Upper lobe of right lung (tissue), 1 donor: ENCODE results near the gene TIMP3. TPM values are rescaled to one million over a fixed set of nuclear protein-coding genes. Genes with fewer than 3 reads are reported as not detected.

ENCODE experiments used
- ATAC-seq: fragments of 200-7000 bp; cut with Tn5 transposase; one replicate; pipeline ENCODE4 v1.9.1; 2020; ENCODE audit warnings: mild to moderate bottlenecking, moderate library complexity
- DNase-seq: peaks from one replicate; pipeline ENCODE4 v3.0.0-alpha.2; 2020
- H3K27ac ChIP-seq: fragments of 200-600 bp; one replicate; pipeline ENCODE4 v1.8.0; 2022
- H3K27me3 ChIP-seq: fragments of 200-600 bp; one replicate; pipeline ENCODE4 v1.8.0; 2022; ENCODE audit warnings: mild to moderate bottlenecking
- H3K36me3 ChIP-seq: fragments of 200-600 bp; one replicate; pipeline ENCODE4 v1.8.0; 2022
- H3K4me1 ChIP-seq: fragments of 200-600 bp; one replicate; pipeline ENCODE4 v1.8.0; 2022
- H3K4me3 ChIP-seq: fragments of 200-600 bp; one replicate; pipeline ENCODE4 v1.8.0; 2022; ENCODE audit warnings: mild to moderate bottlenecking
- H3K9me3 ChIP-seq: fragments of 200-600 bp; one replicate; pipeline ENCODE4 v1.8.0; 2022
- intact Hi-C: fragments of 100-400 bp; cut with DNase I; formaldehyde crosslinking; loops from one replicate; pipeline ENCODE4 v1.11.0; 2022
- total RNA-seq: library from RNA; stranded (reverse); fragmentation: NEBNext Ultra II Directional; extraction: Animal tissue kit (Norgen Biotek cat#: 25700); gene quantifications from one replicate; pipeline ENCODE4 v1.2.1, GENCODE V29; 2021
- TF ChIP-seq, protein P1 (sequence below): fragments of 200-600 bp; IDR thresholded peaks from one replicate; pipeline ENCODE4 v1.8.0; 2022; ENCODE audit warnings: antibody characterized with exemption
- donor health status: DM: no; HTN: yes; CAD: no; lungs with severe emphysema.

TIMP3 gene
- total RNA-seq, 1 donor from 2014 or later, result 749 TPM

DNA sequence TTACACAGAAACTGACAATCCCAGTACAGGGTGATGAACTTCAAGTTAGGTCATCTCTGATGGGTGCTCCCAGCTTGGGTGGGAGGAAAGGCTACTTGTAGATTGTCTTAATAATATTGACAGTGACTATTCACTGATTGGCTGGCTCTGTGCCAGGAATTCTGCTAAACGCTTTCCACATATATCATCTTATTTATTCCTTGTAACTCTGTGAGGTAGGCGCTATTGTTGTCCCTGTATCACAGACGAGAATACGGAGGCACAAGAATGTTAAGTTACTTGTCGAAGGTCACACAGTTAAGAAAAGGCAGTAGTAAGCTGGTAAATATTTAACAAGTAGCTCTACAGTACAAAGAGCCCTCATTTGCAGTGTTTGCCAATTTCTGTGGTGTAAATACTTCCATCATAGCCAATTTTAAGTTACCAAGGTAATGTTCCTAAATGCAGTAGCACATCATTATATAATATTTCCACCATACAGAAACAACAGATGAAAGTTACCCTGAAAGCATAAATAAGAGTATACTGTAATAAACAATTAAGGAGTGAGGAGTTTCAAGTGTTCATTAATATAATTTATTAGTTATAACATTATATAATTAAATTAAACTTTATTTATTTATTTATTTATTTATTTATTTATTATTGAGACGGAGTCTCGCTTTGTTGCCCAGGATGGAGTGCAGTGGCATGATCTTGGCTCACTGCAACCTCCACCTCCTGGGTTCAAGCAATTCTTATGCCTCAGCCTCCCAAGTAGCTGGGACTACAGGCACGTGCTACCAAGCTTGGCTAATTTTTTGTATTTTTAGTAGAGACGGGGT lies 11.5 kb upstream of the TIMP3 start:
- DNase-seq, result no peak
- ATAC-seq, result peak; percentile 27
- no peaks in the 10 kb centered on the region for H3K36me3 ChIP-seq
- TF ChIP-seq, protein P1, sequence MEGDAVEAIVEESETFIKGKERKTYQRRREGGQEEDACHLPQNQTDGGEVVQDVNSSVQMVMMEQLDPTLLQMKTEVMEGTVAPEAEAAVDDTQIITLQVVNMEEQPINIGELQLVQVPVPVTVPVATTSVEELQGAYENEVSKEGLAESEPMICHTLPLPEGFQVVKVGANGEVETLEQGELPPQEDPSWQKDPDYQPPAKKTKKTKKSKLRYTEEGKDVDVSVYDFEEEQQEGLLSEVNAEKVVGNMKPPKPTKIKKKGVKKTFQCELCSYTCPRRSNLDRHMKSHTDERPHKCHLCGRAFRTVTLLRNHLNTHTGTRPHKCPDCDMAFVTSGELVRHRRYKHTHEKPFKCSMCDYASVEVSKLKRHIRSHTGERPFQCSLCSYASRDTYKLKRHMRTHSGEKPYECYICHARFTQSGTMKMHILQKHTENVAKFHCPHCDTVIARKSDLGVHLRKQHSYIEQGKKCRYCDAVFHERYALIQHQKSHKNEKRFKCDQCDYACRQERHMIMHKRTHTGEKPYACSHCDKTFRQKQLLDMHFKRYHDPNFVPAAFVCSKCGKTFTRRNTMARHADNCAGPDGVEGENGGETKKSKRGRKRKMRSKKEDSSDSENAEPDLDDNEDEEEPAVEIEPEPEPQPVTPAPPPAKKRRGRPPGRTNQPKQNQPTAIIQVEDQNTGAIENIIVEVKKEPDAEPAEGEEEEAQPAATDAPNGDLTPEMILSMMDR, result no peak
- peak overlapping the region; percentile 52 for H3K27ac ChIP-seq
- intact Hi-C loops, result loop anchor here (10.0 kb wide), 1 partner anchor 125 kb away; no protein-coding TSS in a partner anchor
- no peaks in the 10 kb centered on the region for H3K9me3 ChIP-seq
- no peaks in the 10 kb centered on the region for H3K4me1 ChIP-seq
- no peak overlapping the region for H3K4me3 ChIP-seq
- no peaks in the 10 kb centered on the region for H3K27me3 ChIP-seq

DNA sequence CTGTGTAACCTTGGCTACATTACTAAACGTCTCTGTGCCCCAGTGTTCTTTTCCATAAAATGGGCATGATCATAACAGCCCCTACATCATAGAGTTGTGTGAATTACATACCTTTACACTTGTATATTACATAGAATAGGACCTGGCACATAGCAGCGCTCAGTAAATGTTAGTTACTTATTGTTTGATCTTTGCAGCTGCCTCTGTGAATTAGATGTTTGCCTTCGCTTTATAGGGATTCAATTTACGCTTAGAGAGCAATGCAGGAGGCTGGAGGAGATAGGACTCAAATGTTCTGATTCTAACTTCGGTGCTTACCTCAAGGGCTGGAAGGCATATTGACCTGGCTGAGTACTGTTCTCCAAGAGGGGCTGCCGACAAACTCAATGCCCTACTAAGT lies 10.4 kb upstream of the TIMP3 start:
- Histone ChIP-seq H3K36me3 (no peaks in the 10 kb centered on the region), H3K27me3 (no peaks in the 10 kb centered on the region), H3K4me1 (no peaks in the 10 kb centered on the region), H3K4me3 (no peak overlapping the region), H3K27ac (no peak overlapping the region), H3K9me3 (no peaks in the 10 kb centered on the region)
- intact Hi-C loops, result loop anchor here (10.0 kb wide), 1 partner anchor 126 kb away; no protein-coding TSS in a partner anchor
- DNase-seq (no peak), ATAC-seq (no peak)
- TF ChIP-seq, protein P1, result no peak

DNA sequence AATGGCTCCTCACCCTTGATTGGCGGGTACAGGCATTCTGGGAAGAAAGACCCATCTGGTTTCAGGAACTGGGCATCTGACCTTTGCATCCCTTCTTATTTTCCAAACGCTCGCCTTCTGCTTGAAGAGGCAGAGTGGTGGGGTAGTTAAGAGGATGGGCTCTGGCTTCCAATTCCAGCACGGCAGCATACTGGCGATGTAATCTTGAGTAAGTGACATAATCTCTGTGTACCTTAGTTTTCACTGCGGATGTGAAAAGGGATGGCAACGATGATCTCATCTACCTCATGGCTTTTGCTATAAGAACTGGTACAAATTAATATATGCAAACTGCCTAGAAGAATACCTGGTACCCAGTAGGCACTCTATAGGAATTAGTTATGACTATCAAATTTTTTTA lies 10.0 kb upstream of the TIMP3 start:
- ATAC-seq, result no peak
- peaks cover 3% of the 10 kb centered on the region for H3K4me1 ChIP-seq
- no peaks in the 10 kb centered on the region for H3K27me3 ChIP-seq
- no peak overlapping the region for H3K27ac ChIP-seq
- DNase-seq, result no peak
- H3K4me3 ChIP-seq, result no peak overlapping the region
- H3K9me3 ChIP-seq, result no peaks in the 10 kb centered on the region
- intact Hi-C loops, result loop anchor here (10.0 kb wide), 1 partner anchor 127 kb away; no protein-coding TSS in a partner anchor
- TF ChIP-seq, protein P1, result no peak
- H3K36me3 ChIP-seq, result no peaks in the 10 kb centered on the region

DNA sequence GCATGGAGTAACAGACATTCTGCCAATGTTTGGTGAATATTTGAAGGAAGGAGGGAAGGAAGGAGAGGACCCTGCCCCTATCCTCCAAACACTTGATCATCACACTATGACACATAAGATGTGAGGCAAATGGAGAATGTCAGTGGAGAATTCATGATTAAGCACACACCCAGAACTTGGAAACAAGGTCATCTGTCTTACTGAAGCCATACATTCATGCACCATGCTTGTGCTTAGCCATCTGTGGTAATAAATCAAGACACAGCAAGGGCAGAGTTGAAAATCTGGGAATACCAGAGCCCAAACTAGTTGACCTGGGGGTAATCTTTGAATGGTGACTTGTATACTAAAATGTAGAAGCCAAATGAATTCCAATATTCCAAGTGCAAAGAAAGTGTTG lies 7.9 kb upstream of the TIMP3 start:
- Histone ChIP-seq H3K4me3 (no peak overlapping the region), H3K4me1 (peaks cover 9% of the 10 kb centered on the region), H3K36me3 (no peaks in the 10 kb centered on the region), H3K9me3 (no peaks in the 10 kb centered on the region), H3K27me3 (no peaks in the 10 kb centered on the region), H3K27ac (no peak overlapping the region)
- intact Hi-C loops, result loop anchor here (10.0 kb wide), 1 partner anchor 129 kb away; no protein-coding TSS in a partner anchor
- no peak for ATAC-seq
- no peak for DNase-seq
- TF ChIP-seq, protein P1, result no peak

DNA sequence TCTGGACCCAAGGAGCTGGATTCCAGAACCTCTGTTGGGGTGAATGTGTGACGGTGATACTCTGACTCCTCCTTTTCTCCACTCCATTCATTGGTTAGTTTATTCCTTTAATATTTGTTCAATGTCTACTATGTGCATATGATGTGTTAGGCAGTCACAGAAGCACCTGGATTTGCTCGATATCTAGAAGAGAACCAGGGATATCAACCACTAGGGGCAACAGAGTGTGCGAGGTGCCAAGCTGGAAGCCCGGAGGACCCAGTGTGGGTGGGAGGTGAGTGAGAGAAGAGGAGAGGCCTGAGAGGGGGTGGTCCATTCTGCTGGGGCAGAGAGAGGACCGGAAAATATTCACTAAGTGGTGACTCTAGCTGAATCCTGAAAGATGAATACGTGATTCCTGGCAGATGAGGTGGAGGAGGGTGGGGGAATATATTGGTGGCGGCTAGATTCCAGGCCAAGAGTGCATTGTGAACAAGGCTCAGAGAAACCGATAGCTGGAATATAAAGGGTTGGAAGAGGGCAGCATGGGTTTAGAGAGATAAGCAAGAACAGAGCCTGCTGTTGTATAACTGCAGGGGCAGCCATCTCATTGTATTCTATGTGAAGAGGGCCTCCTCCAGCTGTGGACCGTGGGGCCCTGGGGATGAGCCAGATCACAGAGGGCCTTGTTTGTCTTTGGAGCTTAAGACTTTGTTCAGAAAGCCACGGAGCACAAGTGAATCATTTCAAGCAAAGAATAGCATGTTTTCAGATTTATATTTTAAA lies 6.9 kb upstream of the TIMP3 start:
- ATAC-seq (no peak), DNase-seq (no peak)
- Histone ChIP-seq H3K36me3 (no peaks in the 10 kb centered on the region), H3K4me3 (no peak overlapping the region), H3K27ac (no peak overlapping the region), H3K9me3 (no peaks in the 10 kb centered on the region), H3K27me3 (no peaks in the 10 kb centered on the region), H3K4me1 (peaks cover 9% of the 10 kb centered on the region)
- intact Hi-C loops, result loop anchor here (10.0 kb wide), 1 partner anchor 130 kb away; no protein-coding TSS in a partner anchor
- TF ChIP-seq, protein P1, result no peak
